GM12801 (cell line): ENCODE measurements around the gene MTMR12.

Source experiments
- CTCF ChIP-seq: IDR thresholded peaks from one replicate; pipeline ENCODE4 v1.5.1; 2011; ENCODE audit warnings: control low read depth; ENCODE audit not compliant: insufficient read length; ENCODE audit errors: extremely low read depth

Gene MTMR12

GRCh38 chr5:32241034-32241783 is 71.5 kb downstream of the MTMR12 start:
- TF ChIP-seq CTCF = no peak

- no peak for TF ChIP-seq CTCF
These were observed 73.4 kb downstream of the MTMR12 start for GRCh38 chr5:32239385-32239784.

GRCh38 chr5:32233696-32234447 is 78.9 kb downstream of the MTMR12 start:
- TF ChIP-seq CTCF = no peak

GRCh38 chr5:32233220-32233695 is 79.5 kb downstream of the MTMR12 start:
- TF ChIP-seq CTCF = no peak

GRCh38 chr5:32232441-32233219 is 80.1 kb downstream of the MTMR12 start:
- TF ChIP-seq CTCF = no peak

- no peak for TF ChIP-seq CTCF
These were observed 80.8 kb downstream of the MTMR12 start for GRCh38 chr5:32231929-32232328.

GRCh38 chr5:32231241-32231640 is 81.5 kb downstream of the MTMR12 start:
- TF ChIP-seq CTCF = no peak
